Measurements from ENCODE around the gene GABRQ.

Gene GABRQ

GRCh38 chrX:152637649-152638442 lies at the start of gene GABRQ:
Gene GABRQ (plus strand): TSS chrX:152637895. CDS start chrX:152638203, 308 bp downstream.
- ChIA-PET POLR2A (interaction anchor here (0.5 to 1.1 kb wide), 5 partner anchors 193 to 1740 kb away, joined by 3 to 13 read pairs (median 4); partner anchors contain the start of genes CETN2 and NSDHL), CTCF (interaction anchor here (0.5 to 1.2 kb wide), 2 partner anchors 181 to 187 kb away, joined by 4 to 9 read pairs; no protein-coding TSS in a partner anchor)
- H3K4me3 ChIP-seq (ENCODE audit: low read depth, low read length): peak within 1 kb of the TSS; percentile 49
- TF ChIP-seq ZBTB26 (tag by site-specific recombination; optimal IDR thresholded peaks at IDR 0.05) (peak; percentile 43), ZBTB7A (tag by site-specific recombination; IDR thresholded peaks at IDR 0.05; ENCODE audit: low read depth) (no peak), GLIS2 (tag by site-specific recombination; IDR thresholded peaks at IDR 0.05) (peak; percentile 23; the same call in 1 of the 2 replicates), FEZF1 (tag by site-specific recombination; IDR thresholded peaks at IDR 0.05) (peak; percentile 44), ZIC2 (tag by site-specific recombination; IDR thresholded peaks at IDR 0.05) (peak; percentile 42), ZNF645 (tag by site-specific recombination; IDR thresholded peaks at IDR 0.05) (no peak), ZNF18 (tag by site-specific recombination; IDR thresholded peaks at IDR 0.05) (no peak), ZNF623 (tag by site-specific recombination; IDR thresholded peaks at IDR 0.05) (no peak), SP3 (tag by site-specific recombination; IDR thresholded peaks at IDR 0.05) (peak; percentile 62), SP2 (tag by site-specific recombination; IDR thresholded peaks at IDR 0.05) (peak; percentile 53), ZNF362 (tag by site-specific recombination; IDR thresholded peaks at IDR 0.05) (no peak), ZNF473 (tag by site-specific recombination; IDR thresholded peaks at IDR 0.05) (no peak), AEBP2 (tag by site-specific recombination; IDR thresholded peaks at IDR 0.05; ENCODE audit: borderline replicate concordance) (no peak), KLF9 (tag by site-specific recombination; IDR thresholded peaks at IDR 0.05; ENCODE audit: low read depth) (no peak), ZFP41 (tag by site-specific recombination; IDR thresholded peaks at IDR 0.05; ENCODE audit: borderline replicate concordance) (no peak), ZNF670 (tag by site-specific recombination; IDR thresholded peaks at IDR 0.05; ENCODE audit: low read depth) (no peak), ZBTB20 (tag by site-specific recombination; IDR thresholded peaks at IDR 0.05) (no peak), ZNF449 (tag by site-specific recombination; IDR thresholded peaks at IDR 0.05) (no peak), ZNF112 (tag by site-specific recombination; IDR thresholded peaks at IDR 0.05) (no peak), PATZ1 (tag by site-specific recombination; IDR thresholded peaks at IDR 0.05) (0 out of 2 replicates have a peak, but pooled peaks have one; percentile 15), SALL2 (tag by site-specific recombination; IDR thresholded peaks at IDR 0.05; ENCODE audit: borderline replicate concordance) (no peak), ZBTB17 (tag by site-specific recombination; IDR thresholded peaks at IDR 0.05) (peak; percentile 37; the same call in 1 of the 2 replicates), ZNF514 (tag by site-specific recombination; IDR thresholded peaks at IDR 0.05) (no peak), KLF7 (tag by site-specific recombination; IDR thresholded peaks at IDR 0.05; ENCODE audit: borderline replicate concordance) (no peak), ZNF416 (tag by site-specific recombination; IDR thresholded peaks at IDR 0.05) (no peak)
- H3K36me3 ChIP-seq (ENCODE audit: control insufficient read depth in 2 of 2, insufficient read depth in 1 of 2, low read length in 2 of 2): no peaks in the 10 kb centered on the region
- no peaks in the 10 kb centered on the region for H3K4me1 ChIP-seq (ENCODE audit: control insufficient read depth, insufficient read depth, low read length)
- no peak within 1 kb of the TSS for H3K27ac ChIP-seq (ENCODE audit: extremely low read depth, low read depth, low read length)
- peaks cover 2% of the 10 kb centered on the region; the same call in 1 of the 2 replicates for H3K9me3 ChIP-seq (ENCODE audit: control insufficient read depth, insufficient read depth, low read depth, low read length)

Data from HEK293 (cell line).